GM18505 (cell line): Measurements from ENCODE around the gene C18orf32.
A peak's percentile ranks its signal among the peaks of the same experiment; 100 is the strongest.
"Not testable (repeated sequence)": the region's sequence is repeated elsewhere in the genome, so short reads cannot be mapped to it uniquely, and the experiment has no call there.

Source experiments
- ATAC-seq: cut with Tn5 transposase; IDR thresholded peaks from one replicate; pipeline ENCODE4 v1.9.1; 2021; ENCODE audit not compliant: unreplicated experiment
- POLR2A ChIP-seq: IDR thresholded peaks from 4 replicates; pipeline ENCODE4 v1.6.1; 2011; ENCODE audit warnings: borderline replicate concordance; ENCODE audit not compliant: insufficient read depth, insufficient read length; ENCODE audit errors: extremely low read depth

Gene C18orf32

GRCh38 chr18:49486953-49487710 lies at the start of gene C18orf32:
Gene C18orf32 (minus strand): TSS chr18:49487234. CDS start chr18:49483748, 3,486 bp downstream.
- ATAC-seq: peak; percentile 90
- TF ChIP-seq POLR2A: peak; percentile 97

GRCh38 chr18:49534846-49535601 lies 48.0 kb upstream of the C18orf32 start:
- ATAC-seq: no peak
- TF ChIP-seq POLR2A: no peak

GRCh38 chr18:49531678-49532153 lies 44.7 kb upstream of the C18orf32 start:
- no peak for TF ChIP-seq POLR2A
- ATAC-seq: no peak

- no peak for TF ChIP-seq POLR2A
- ATAC-seq: no peak
Measured at GRCh38 chr18:49529596-49529995, 42.6 kb upstream of the C18orf32 start.

GRCh38 chr18:49527631-49528327 lies 40.7 kb upstream of the C18orf32 start:
- no peak for TF ChIP-seq POLR2A
- no peak for ATAC-seq

- ATAC-seq: no peak
- no peak for TF ChIP-seq POLR2A
Measured at GRCh38 chr18:49525981-49526380, 38.9 kb upstream of the C18orf32 start.

GRCh38 chr18:49524951-49525350 lies 37.9 kb upstream of the C18orf32 start:
- no peak for ATAC-seq
- TF ChIP-seq POLR2A: no peak

- no peak for TF ChIP-seq POLR2A
- ATAC-seq: no peak
Measured at GRCh38 chr18:49524349-49524748, 37.3 kb upstream of the C18orf32 start.

- ATAC-seq: not testable (repeated sequence)
Measured at GRCh38 chr18:49523580-49524093, 36.6 kb upstream of the C18orf32 start.

- no peak for TF ChIP-seq POLR2A
- ATAC-seq: no peak
Measured at GRCh38 chr18:49521216-49521835, 34.3 kb upstream of the C18orf32 start.

GRCh38 chr18:49520661-49521145 lies 33.7 kb upstream of the C18orf32 start:
- ATAC-seq: no peak
- no peak for TF ChIP-seq POLR2A

GRCh38 chr18:49519101-49519971 lies 32.3 kb upstream of the C18orf32 start:
- no peak for TF ChIP-seq POLR2A
- no peak for ATAC-seq
